Measurements from ENCODE around the gene THSD7A. TPM values are rescaled to one million over a fixed set of nuclear protein-coding genes. Genes with fewer than 3 reads are reported as not detected.

The THSD7A gene
- polyA plus RNA-seq, 1 donor (not counting 4 experiments of a cell fraction or from before 2014, with no cell fraction given): not detected

GRCh38 chr7:11713352-11713751 is 118.6 kb downstream of the THSD7A start:
- no peak for TF ChIP-seq EZH2 (IDR thresholded peaks at IDR 0.05; ENCODE audit: low read length)
- TF ChIP-seq, protein P1, sequence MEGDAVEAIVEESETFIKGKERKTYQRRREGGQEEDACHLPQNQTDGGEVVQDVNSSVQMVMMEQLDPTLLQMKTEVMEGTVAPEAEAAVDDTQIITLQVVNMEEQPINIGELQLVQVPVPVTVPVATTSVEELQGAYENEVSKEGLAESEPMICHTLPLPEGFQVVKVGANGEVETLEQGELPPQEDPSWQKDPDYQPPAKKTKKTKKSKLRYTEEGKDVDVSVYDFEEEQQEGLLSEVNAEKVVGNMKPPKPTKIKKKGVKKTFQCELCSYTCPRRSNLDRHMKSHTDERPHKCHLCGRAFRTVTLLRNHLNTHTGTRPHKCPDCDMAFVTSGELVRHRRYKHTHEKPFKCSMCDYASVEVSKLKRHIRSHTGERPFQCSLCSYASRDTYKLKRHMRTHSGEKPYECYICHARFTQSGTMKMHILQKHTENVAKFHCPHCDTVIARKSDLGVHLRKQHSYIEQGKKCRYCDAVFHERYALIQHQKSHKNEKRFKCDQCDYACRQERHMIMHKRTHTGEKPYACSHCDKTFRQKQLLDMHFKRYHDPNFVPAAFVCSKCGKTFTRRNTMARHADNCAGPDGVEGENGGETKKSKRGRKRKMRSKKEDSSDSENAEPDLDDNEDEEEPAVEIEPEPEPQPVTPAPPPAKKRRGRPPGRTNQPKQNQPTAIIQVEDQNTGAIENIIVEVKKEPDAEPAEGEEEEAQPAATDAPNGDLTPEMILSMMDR (optimal IDR thresholded peaks at IDR 0.05 in 1 of 3, IDR thresholded peaks at IDR 0.05 in 1 of 3, conservative IDR thresholded peaks at IDR 0.05 in 1 of 3; ENCODE audit: extremely low read depth in 1 of 3, insufficient read depth in 2 of 3, low read length in 3 of 3): no peak
- DNase-seq (ENCODE audit: low read depth, low spot score) (no peak), FAIRE-seq (no peak)
- Histone ChIP-seq H3K9me3 (ENCODE audit: control insufficient read depth, low read depth, low read length) (no peaks in the 10 kb centered on the region), H3K4me2 (ENCODE audit: control insufficient read depth, extremely low read depth, insufficient read depth, low read depth, low read length) (no peak overlapping the region), H3K27ac (ENCODE audit: control insufficient read depth, insufficient read depth, low read length) (no peak overlapping the region), H2AFZ (ENCODE audit: control insufficient read depth, low read length) (no peak overlapping the region), H3K4me3 (ENCODE audit: control insufficient read depth in 2 of 3, extremely low read depth in 1 of 3, insufficient read depth in 2 of 3, low read depth in 1 of 3, low read length in 3 of 3) (no peak overlapping the region), H3K36me3 (ENCODE audit: control insufficient read depth in 2 of 2, extremely low read depth in 1 of 2, insufficient read depth in 2 of 2, low read length in 2 of 2) (no peaks in the 10 kb centered on the region), H4K20me1 (ENCODE audit: control insufficient read depth, extremely low read depth, insufficient read depth, low read length) (no peaks in the 10 kb centered on the region), H3K4me1 (ENCODE audit: control insufficient read depth, extremely low read depth, insufficient read depth, low read length) (no peaks in the 10 kb centered on the region), H3K27me3 (ENCODE audit: control insufficient read depth, extremely low read depth, insufficient read depth, low read length) (no peaks in the 10 kb centered on the region), H3K79me2 (ENCODE audit: control insufficient read depth, insufficient read depth, low read length) (no peaks in the 10 kb centered on the region), H3K9me1 (ENCODE audit: control insufficient read depth, extremely low read depth, insufficient read depth, low read length) (no peaks in the 10 kb centered on the region), H3K9ac (ENCODE audit: control insufficient read depth, extremely low read depth, insufficient read depth, low read length) (no peak overlapping the region)
- dilution Hi-C loops (cut with MboI; ENCODE audit: extremely low pct_ligation_motif_present, low sequenced_read_pairs): no loop called here

- Histone ChIP-seq H3K4me3 (ENCODE audit: control insufficient read depth in 2 of 3, extremely low read depth in 1 of 3, insufficient read depth in 2 of 3, low read depth in 1 of 3, low read length in 3 of 3) (no peak overlapping the region), H3K36me3 (ENCODE audit: control insufficient read depth in 2 of 2, extremely low read depth in 1 of 2, insufficient read depth in 2 of 2, low read length in 2 of 2) (no peaks in the 10 kb centered on the region), H3K9ac (ENCODE audit: control insufficient read depth, extremely low read depth, insufficient read depth, low read length) (no peak overlapping the region), H2AFZ (ENCODE audit: control insufficient read depth, low read length) (no peak overlapping the region), H3K4me2 (ENCODE audit: control insufficient read depth, extremely low read depth, insufficient read depth, low read depth, low read length) (no peak overlapping the region), H3K79me2 (ENCODE audit: control insufficient read depth, insufficient read depth, low read length) (no peaks in the 10 kb centered on the region), H3K9me3 (ENCODE audit: control insufficient read depth, low read depth, low read length) (no peaks in the 10 kb centered on the region), H3K27ac (ENCODE audit: control insufficient read depth, insufficient read depth, low read length) (no peak overlapping the region), H4K20me1 (ENCODE audit: control insufficient read depth, extremely low read depth, insufficient read depth, low read length) (no peaks in the 10 kb centered on the region), H3K4me1 (ENCODE audit: control insufficient read depth, extremely low read depth, insufficient read depth, low read length) (no peaks in the 10 kb centered on the region), H3K27me3 (ENCODE audit: control insufficient read depth, extremely low read depth, insufficient read depth, low read length) (no peaks in the 10 kb centered on the region), H3K9me1 (ENCODE audit: control insufficient read depth, extremely low read depth, insufficient read depth, low read length) (no peaks in the 10 kb centered on the region)
- dilution Hi-C loops (cut with MboI; ENCODE audit: extremely low pct_ligation_motif_present, low sequenced_read_pairs): no loop called here
- no peak for TF ChIP-seq EZH2 (IDR thresholded peaks at IDR 0.05; ENCODE audit: low read length)
- TF ChIP-seq, protein P1 (optimal IDR thresholded peaks at IDR 0.05 in 1 of 3, IDR thresholded peaks at IDR 0.05 in 1 of 3, conservative IDR thresholded peaks at IDR 0.05 in 1 of 3; ENCODE audit: extremely low read depth in 1 of 3, insufficient read depth in 2 of 3, low read length in 3 of 3): no peak
- FAIRE-seq (no peak), DNase-seq (ENCODE audit: low read depth, low spot score) (no peak)
Measured at GRCh38 chr7:11710377-11710776, 121.6 kb downstream of the THSD7A start.

All from keratinocyte (primary cell).